ENCODE measurements around the gene TRPV3. TPM values are rescaled to one million over a fixed set of nuclear protein-coding genes. Genes with fewer than 3 reads are reported as not detected.

The TRPV3 gene
- total RNA-seq, 1 donor from 2014 or later, result 0.08 TPM

- H3K36me3 Mint-ChIP-seq (ENCODE audit: unreplicated experiment), result peaks cover 2% of the 10 kb centered on the region
- DNase-seq (ENCODE audit: extremely low spot score, unreplicated experiment), result no peak
- H3K27me3 Mint-ChIP-seq (ENCODE audit: unreplicated experiment), result peaks cover 4% of the 10 kb centered on the region
Observed at GRCh38 chr17:3501344-3501743, 56.3 kb downstream of the TRPV3 start.

GRCh38 chr17:3497101-3497500, 60.5 kb downstream of the TRPV3 start:
- Mint-ChIP-seq H3K36me3 (ENCODE audit: unreplicated experiment) (peaks cover 2% of the 10 kb centered on the region), H3K27me3 (ENCODE audit: unreplicated experiment) (no peaks in the 10 kb centered on the region), H3K4me1 (ENCODE audit: unreplicated experiment) (no peaks in the 10 kb centered on the region), H3K4me3 (ENCODE audit: unreplicated experiment) (no peak overlapping the region), H3K9me3 (ENCODE audit: unreplicated experiment) (peaks cover 12% of the 10 kb centered on the region), H3K27ac (ENCODE audit: unreplicated experiment) (no peak overlapping the region)
- no peak for TF ChIP-seq CTCF (IDR thresholded peaks at IDR 0.05)
- no peak for DNase-seq (ENCODE audit: extremely low spot score, unreplicated experiment)

More at GRCh38 chr17:3501344-3501743, 56.3 kb downstream of the TRPV3 start:
- no peak for TF ChIP-seq CTCF (IDR thresholded peaks at IDR 0.05)
- Mint-ChIP-seq H3K27ac (ENCODE audit: unreplicated experiment) (no peak overlapping the region), H3K4me3 (ENCODE audit: unreplicated experiment) (no peak overlapping the region), H3K4me1 (ENCODE audit: unreplicated experiment) (no peaks in the 10 kb centered on the region), H3K9me3 (ENCODE audit: unreplicated experiment) (peaks cover 6% of the 10 kb centered on the region)

- peaks cover 25% of the 10 kb centered on the region for H3K27me3 Mint-ChIP-seq (ENCODE audit: unreplicated experiment)
- H3K9me3 Mint-ChIP-seq (ENCODE audit: unreplicated experiment), result no peaks in the 10 kb centered on the region
- no peak overlapping the region for H3K27ac Mint-ChIP-seq (ENCODE audit: unreplicated experiment)
- H3K4me3 Mint-ChIP-seq (ENCODE audit: unreplicated experiment), result no peak overlapping the region
- no peaks in the 10 kb centered on the region for H3K36me3 Mint-ChIP-seq (ENCODE audit: unreplicated experiment)
- H3K4me1 Mint-ChIP-seq (ENCODE audit: unreplicated experiment), result no peaks in the 10 kb centered on the region
- DNase-seq (ENCODE audit: extremely low spot score, unreplicated experiment), result no peak
- TF ChIP-seq CTCF (IDR thresholded peaks at IDR 0.05), result no peak
Observed at GRCh38 chr17:3485481-3486068, 72.0 kb downstream of the TRPV3 start.

- TF ChIP-seq CTCF (IDR thresholded peaks at IDR 0.05), result no peak
- no peak overlapping the region for H3K4me3 Mint-ChIP-seq (ENCODE audit: unreplicated experiment)
- H3K36me3 Mint-ChIP-seq (ENCODE audit: unreplicated experiment), result no peaks in the 10 kb centered on the region
- H3K9me3 Mint-ChIP-seq (ENCODE audit: unreplicated experiment), result no peaks in the 10 kb centered on the region
- no peaks in the 10 kb centered on the region for H3K4me1 Mint-ChIP-seq (ENCODE audit: unreplicated experiment)
- peaks cover 11% of the 10 kb centered on the region for H3K27me3 Mint-ChIP-seq (ENCODE audit: unreplicated experiment)
- no peak overlapping the region for H3K27ac Mint-ChIP-seq (ENCODE audit: unreplicated experiment)
- no peak for DNase-seq (ENCODE audit: extremely low spot score, unreplicated experiment)
Observed at GRCh38 chr17:3482852-3483251, 74.8 kb downstream of the TRPV3 start.

GRCh38 chr17:3479988-3480387, 77.6 kb downstream of the TRPV3 start:
- no peak overlapping the region for H3K27ac Mint-ChIP-seq (ENCODE audit: unreplicated experiment)
- DNase-seq (ENCODE audit: extremely low spot score, unreplicated experiment), result no peak
- TF ChIP-seq CTCF (IDR thresholded peaks at IDR 0.05), result no peak
- H3K27me3 Mint-ChIP-seq (ENCODE audit: unreplicated experiment), result peaks cover 5% of the 10 kb centered on the region
- no peak overlapping the region for H3K4me3 Mint-ChIP-seq (ENCODE audit: unreplicated experiment)
- H3K36me3 Mint-ChIP-seq (ENCODE audit: unreplicated experiment), result no peaks in the 10 kb centered on the region
- no peaks in the 10 kb centered on the region for H3K4me1 Mint-ChIP-seq (ENCODE audit: unreplicated experiment)
- H3K9me3 Mint-ChIP-seq (ENCODE audit: unreplicated experiment), result no peaks in the 10 kb centered on the region

Data from osteocyte (in vitro differentiated cells).